IMR-90 (cell line): ENCODE measurements around the gene COX14. TPM values are rescaled to one million over a fixed set of nuclear protein-coding genes. Genes with fewer than 3 reads are reported as not detected.
A peak's percentile ranks its signal among the peaks of the same experiment; 100 is the strongest.

ENCODE experiments used
- ATAC-seq: fragments of 200-7000 bp; cut with Tn5 transposase; 2 replicates; pipeline ENCODE4 v1.9.1; 2020; ENCODE audit warnings: low read depth, mild to moderate bottlenecking, moderate library complexity
- BruUV-seq: library from RNA; stranded (reverse); fragments of 400-500 nt; replicated peaks from 2 replicates; lab custom pipeline; 2021; lab: Mats Ljungman, UMichigan
- CTCF ChIA-PET: fragments of 300-600 bp; formaldehyde crosslinking; extraction: SDS; loops from one replicate; lab custom pipeline; 2021; ENCODE audit warnings: antibody characterized with exemption; lab: Yijun Ruan, JAX
- POLR2A ChIA-PET: fragments of 300-600 bp; sonication (Branson Sonifier 250); formaldehyde crosslinking; loops from one replicate; lab custom pipeline; 2022; ENCODE audit warnings: antibody characterized with exemption; ENCODE audit not compliant: unreplicated experiment; lab: Charles Lee
- DNase-seq: peaks from one replicate; pipeline ENCODE4 v3.0.0; 2013
- H2AFZ ChIP-seq: replicated peaks from 2 replicates; pipeline ENCODE3; 2013; ENCODE audit warnings: low read length, mild to moderate bottlenecking; ENCODE audit not compliant: poor library complexity
- H2AK5ac ChIP-seq: 2 replicates; pipeline ENCODE4 v1.6.1; 2013; ENCODE audit warnings: low read depth, low read length, inconsistent platforms
- H2AK9ac ChIP-seq: replicated peaks from 2 replicates; pipeline ENCODE3; 2013; ENCODE audit warnings: mild to moderate bottlenecking, low read depth, low read length, moderate library complexity; ENCODE audit not compliant: poor library complexity
- H2BK120ac ChIP-seq: 2 replicates; pipeline ENCODE4 v1.6.1; 2013; ENCODE audit warnings: low read depth, low read length, inconsistent platforms
- H2BK15ac ChIP-seq: 3 replicates; pipeline ENCODE4 v1.6.1; 2013; ENCODE audit warnings: low read depth, low read length, inconsistent platforms
- H2BK20ac ChIP-seq: 2 replicates; pipeline ENCODE4 v1.6.1; 2013; ENCODE audit warnings: low read depth, mild to moderate bottlenecking, inconsistent platforms, low read length, moderate library complexity
- H2BK5ac ChIP-seq: 2 replicates; pipeline ENCODE4 v1.6.1; 2013; ENCODE audit warnings: mild to moderate bottlenecking, low read depth, low read length, inconsistent platforms; ENCODE audit not compliant: poor library complexity, severe bottlenecking
- H3K14ac ChIP-seq: replicated peaks from 2 replicates; pipeline ENCODE4 v1.6.1; 2013; ENCODE audit warnings: low read depth, low read length, inconsistent platforms
- H3K18ac ChIP-seq: 2 replicates; pipeline ENCODE4 v1.6.1; 2013; ENCODE audit warnings: low read depth, low read length, control low read depth
- H3K23ac ChIP-seq: 2 replicates; pipeline ENCODE4 v1.6.1; 2013; ENCODE audit warnings: low read depth, low read length, inconsistent platforms
- H3K27ac ChIP-seq: 2 replicates; pipeline ENCODE4 v1.5.1; 2013; ENCODE audit warnings: mild to moderate bottlenecking, control low read depth, low read length; ENCODE audit not compliant: insufficient read depth
- H3K27me3 ChIP-seq: 2 replicates; pipeline ENCODE4 v1.6.1; 2013; ENCODE audit warnings: low read length; ENCODE audit not compliant: control insufficient read depth, insufficient read depth
- H3K36me3 ChIP-seq: 2 replicates; pipeline ENCODE4 v1.6.1; 2013; ENCODE audit warnings: low read length, mixed read lengths; ENCODE audit not compliant: control insufficient read depth, insufficient read depth
- H3K4ac ChIP-seq: 2 replicates; pipeline ENCODE4 v1.6.1; 2013; ENCODE audit warnings: low read depth, low read length, inconsistent platforms
- H3K4me1 ChIP-seq: 2 replicates; pipeline ENCODE4 v1.6.1; 2013; ENCODE audit warnings: low read length, mixed read lengths; ENCODE audit not compliant: control insufficient read depth, insufficient read depth
- H3K4me2 ChIP-seq: 2 replicates; pipeline ENCODE4 v1.6.1; 2013; ENCODE audit warnings: low read depth, mild to moderate bottlenecking, control low read depth, low read length, moderate library complexity
- H3K4me3 ChIP-seq: 2 replicates; pipeline ENCODE4 v1.5.1; 2013; ENCODE audit warnings: low read depth, mild to moderate bottlenecking, control low read depth, low read length, moderate library complexity; ENCODE audit not compliant: insufficient read depth
- H3K56ac ChIP-seq: 2 replicates; pipeline ENCODE4 v1.6.1; 2013; ENCODE audit warnings: low read length, inconsistent platforms; ENCODE audit not compliant: insufficient read depth; ENCODE audit errors: extremely low read depth
- H3K79me1 ChIP-seq, 2 experiments: 2 replicates each; pipeline ENCODE4 v1.6.1; 2013; ENCODE audit warnings: low read length in 2 of 2, inconsistent platforms in 1 of 2, low read depth in 1 of 2
- H3K9ac ChIP-seq: 2 replicates; pipeline ENCODE4 v1.6.1; 2013; ENCODE audit warnings: low read depth, low read length, control low read depth
- H3K9me1 ChIP-seq: 2 replicates; pipeline ENCODE4 v1.6.1; 2013; ENCODE audit warnings: low read length, inconsistent platforms; ENCODE audit not compliant: insufficient read depth
- H3K9me3 ChIP-seq: 2 replicates; pipeline ENCODE4 v1.6.1; 2013; ENCODE audit warnings: low read length; ENCODE audit not compliant: control insufficient read depth, insufficient read depth
- H4K20me1 ChIP-seq: 2 replicates; pipeline ENCODE4 v1.6.1; 2013; ENCODE audit warnings: low read length, inconsistent platforms; ENCODE audit not compliant: insufficient read depth
- H4K5ac ChIP-seq: 2 replicates; pipeline ENCODE4 v1.6.1; 2013; ENCODE audit warnings: mild to moderate bottlenecking, low read depth, low read length, control low read depth
- H4K8ac ChIP-seq, 2 experiments: 2 replicates each; pipeline ENCODE4 v1.6.1; 2013; ENCODE audit warnings: low read depth in 2 of 2, low read length in 2 of 2, control low read depth in 1 of 2, inconsistent platforms in 1 of 2
- H4K91ac ChIP-seq: 2 replicates; pipeline ENCODE4 v1.6.1; 2013; ENCODE audit warnings: low read depth, low read length, inconsistent platforms; ENCODE audit not compliant: insufficient read depth
- BHLHE40 ChIP-seq: fragments of 150-350 bp; IDR thresholded peaks from 2 replicates; pipeline ENCODE4 v1.6.1; 2016; ENCODE audit warnings: mild to moderate bottlenecking, low read depth, low read length
- CEBPB ChIP-seq: IDR thresholded peaks from 2 replicates; pipeline ENCODE4 v1.6.1; 2012; ENCODE audit warnings: low read depth, low read length, improper control_type of control experiment
- CHD1 ChIP-seq: IDR thresholded peaks from 2 replicates; pipeline ENCODE4 v1.6.1; 2012; ENCODE audit warnings: low read depth, low read length, improper control_type of control experiment
- ELK1 ChIP-seq: fragments of 150-350 bp; IDR thresholded peaks from 2 replicates; pipeline ENCODE4 v1.6.1; 2016; ENCODE audit warnings: low read depth, mild to moderate bottlenecking, low read length, moderate library complexity, borderline replicate concordance
- FOS ChIP-seq: fragments of 150-350 bp; IDR thresholded peaks from 2 replicates; pipeline ENCODE4 v1.6.1; 2016; ENCODE audit warnings: low read depth, low read length
- MAFK ChIP-seq: IDR thresholded peaks from 2 replicates; pipeline ENCODE4 v1.6.1; 2012; ENCODE audit warnings: low read depth, low read length, improper control_type of control experiment
- MAZ ChIP-seq: IDR thresholded peaks from 2 replicates; pipeline ENCODE4 v1.6.1; 2012; ENCODE audit warnings: low read depth, mild to moderate bottlenecking, low read length, improper control_type of control experiment, moderate library complexity, borderline replicate concordance
- MXI1 ChIP-seq: IDR thresholded peaks from 2 replicates; pipeline ENCODE4 v1.6.1; 2012; ENCODE audit warnings: low read depth, mild to moderate bottlenecking, low read length, moderate library complexity, borderline replicate concordance
- NFE2L2 ChIP-seq: fragments of 150-350 bp; IDR thresholded peaks from 2 replicates; pipeline ENCODE4 v1.6.1; 2016; ENCODE audit warnings: low read depth, mild to moderate bottlenecking, low read length
- POLR2A ChIP-seq: IDR thresholded peaks from 2 replicates; pipeline ENCODE4 v1.6.1; 2012; ENCODE audit warnings: mild to moderate bottlenecking, low read depth, low read length
- RAD21 ChIP-seq: IDR thresholded peaks from 2 replicates; pipeline ENCODE4 v1.6.1; 2012; ENCODE audit warnings: low read length, improper control_type of control experiment
- RCOR1 ChIP-seq: IDR thresholded peaks from 2 replicates; pipeline ENCODE4 v1.6.1; 2012; ENCODE audit warnings: mild to moderate bottlenecking, low read length, improper control_type of control experiment; ENCODE audit not compliant: insufficient replicate concordance
- RFX5 ChIP-seq: IDR thresholded peaks from 2 replicates; pipeline ENCODE4 v1.8.0; 2012; ENCODE audit warnings: low read depth, mild to moderate bottlenecking, low read length, moderate library complexity
- SMC3 ChIP-seq: fragments of 150-350 bp; IDR thresholded peaks from 2 replicates; pipeline ENCODE4 v1.6.1; 2016; ENCODE audit warnings: low read depth, mild to moderate bottlenecking, antibody characterized with exemption, low read length, moderate library complexity
- WGBS, 2 experiments: methylation state at CpG; one replicate each; pipeline versions ENCODE4 v1.1.5 to v1.1.7; 2013; ENCODE audit warnings: missing lambda C conversion rate in 2 of 2; ENCODE audit not compliant: insufficient read length in 1 of 2; ENCODE audit errors: extremely low coverage in 2 of 2; 5-methylcytosine and 5-hydroxymethylcytosine counted together
- dilution Hi-C: fragments of 300-500 bp; cut with HindIII; formaldehyde crosslinking; loops from one replicate; pipeline ENCODE4 v1.14.3; 2018; ENCODE audit warnings: low sequenced_read_pairs; ENCODE audit not compliant: unreplicated experiment
- in situ Hi-C: fragments of 300-500 bp; cut with MboI; formaldehyde crosslinking; loops from 3 replicates; pipeline ENCODE4 v1.14.3; 2019; ENCODE audit warnings: low sequenced_read_pairs, inconsistent platforms, mixed read lengths
- intact Hi-C: fragments of 100-400 bp; cut with micrococcal nuclease; formaldehyde crosslinking; loops from 2 replicates; pipeline ENCODE4 v1.10.0; 2022
- polyA plus RNA-seq, 3 experiments: library from polyadenylated mRNA; depleted of rRNA; stranded (reverse); fragments of >200 nt; gene quantifications; 2 replicates each; pipeline ENCODE4 v1.2.3, GENCODE V29; 2012; ENCODE audit warnings: low replicate concordance in 1 of 3
- total RNA-seq: library from RNA; depleted of rRNA; stranded (reverse); fragments of >200 nt; gene quantifications from 2 replicates; pipeline ENCODE4 v1.2.3, GENCODE V29; 2012
- TF ChIP-seq, protein P1 (sequence below): fragments of 150-350 bp; IDR thresholded peaks from 2 replicates; pipeline ENCODE4 v1.6.1; 2017; ENCODE audit warnings: mild to moderate bottlenecking, antibody characterized with exemption, low read length, low read depth
- TF ChIP-seq, protein P2 (sequence below): conservative IDR thresholded peaks from 2 replicates; pipeline ENCODE4 v1.5.1; 2012; ENCODE audit warnings: mild to moderate bottlenecking, low read depth, low read length, improper control_type of control experiment

Gene COX14
- total and polyA plus RNA-seq, 2 of the 4 experiments (the other 2 are of a cell fraction), result 30.8 to 81.8 TPM

DNA sequence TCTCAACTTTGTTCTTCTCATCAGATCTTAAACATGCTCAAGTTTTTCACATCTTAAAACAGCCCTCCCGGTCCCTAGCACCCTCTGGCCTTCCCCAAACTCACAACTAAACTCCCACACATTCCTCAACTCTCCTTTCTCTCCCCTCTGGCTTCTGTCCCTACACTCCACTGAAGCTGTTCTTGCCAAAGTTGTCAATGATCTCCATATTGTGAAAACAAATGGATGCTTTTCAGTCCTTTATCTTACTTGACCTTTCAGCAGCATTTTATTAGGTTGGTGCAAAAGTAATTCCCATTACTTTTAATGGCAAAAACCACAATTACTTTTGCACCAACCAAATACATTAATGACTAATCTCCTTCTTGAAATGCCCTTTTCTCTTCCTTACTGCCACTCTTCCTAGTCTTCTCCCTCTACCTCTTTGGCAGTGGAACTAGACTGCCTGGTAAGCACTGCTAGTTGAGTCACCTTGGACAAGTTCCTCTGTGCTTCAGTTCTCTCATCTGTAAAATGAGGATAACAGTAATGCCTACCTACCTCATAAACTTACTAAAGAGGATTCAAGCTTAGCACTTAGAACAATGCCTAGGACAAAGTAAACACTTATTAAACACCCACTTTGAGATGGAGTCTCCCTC is 39.1 kb downstream of the COX14 start:
- Histone ChIP-seq H3K4me2 (no peak overlapping the region), H3K23ac (no peak overlapping the region), H3K9ac (no peak overlapping the region), H2AK5ac (no peak overlapping the region), H3K36me3 (no peaks in the 10 kb centered on the region; the same call in 1 of the 2 replicates), H3K27me3 (no peaks in the 10 kb centered on the region), H4K5ac (no peak overlapping the region), H3K14ac (no peak overlapping the region), H3K27ac (no peak overlapping the region), H4K8ac (no peak overlapping the region), H2BK120ac (no peak overlapping the region), H3K9me1 (no peaks in the 10 kb centered on the region; the same call in none of the 2 replicates), H4K91ac (no peak overlapping the region), H2BK15ac (no peak overlapping the region), H3K79me1 (peaks cover 15 to 75% of the 10 kb centered on the region in 2 experiments), H3K4ac (no peak overlapping the region), H2AFZ (no peak overlapping the region), H3K56ac (no peak overlapping the region), H4K20me1 (peaks cover 17% of the 10 kb centered on the region), H3K18ac (no peak overlapping the region), H3K4me1 (no peaks in the 10 kb centered on the region), H2BK20ac (no peak overlapping the region), H2AK9ac (no peak overlapping the region), H3K9me3 (no peaks in the 10 kb centered on the region), H3K4me3 (no peak overlapping the region), H2BK5ac (no peak overlapping the region)
- in situ Hi-C loops, result no loop called here
- TF ChIP-seq BHLHE40 (no peak), SMC3 (no peak), ELK1 (no peak), NFE2L2 (no peak), RCOR1 (no peak), POLR2A (no peak), RAD21 (no peak), MAFK (no peak), CEBPB (no peak), MAZ (no peak), MXI1 (no peak), FOS (no peak), CHD1 (no peak), RFX5 (no peak)
- TF ChIP-seq, protein P1, sequence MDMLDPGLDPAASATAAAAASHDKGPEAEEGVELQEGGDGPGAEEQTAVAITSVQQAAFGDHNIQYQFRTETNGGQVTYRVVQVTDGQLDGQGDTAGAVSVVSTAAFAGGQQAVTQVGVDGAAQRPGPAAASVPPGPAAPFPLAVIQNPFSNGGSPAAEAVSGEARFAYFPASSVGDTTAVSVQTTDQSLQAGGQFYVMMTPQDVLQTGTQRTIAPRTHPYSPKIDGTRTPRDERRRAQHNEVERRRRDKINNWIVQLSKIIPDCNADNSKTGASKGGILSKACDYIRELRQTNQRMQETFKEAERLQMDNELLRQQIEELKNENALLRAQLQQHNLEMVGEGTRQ, result no peak
- TF ChIP-seq, protein P2, sequence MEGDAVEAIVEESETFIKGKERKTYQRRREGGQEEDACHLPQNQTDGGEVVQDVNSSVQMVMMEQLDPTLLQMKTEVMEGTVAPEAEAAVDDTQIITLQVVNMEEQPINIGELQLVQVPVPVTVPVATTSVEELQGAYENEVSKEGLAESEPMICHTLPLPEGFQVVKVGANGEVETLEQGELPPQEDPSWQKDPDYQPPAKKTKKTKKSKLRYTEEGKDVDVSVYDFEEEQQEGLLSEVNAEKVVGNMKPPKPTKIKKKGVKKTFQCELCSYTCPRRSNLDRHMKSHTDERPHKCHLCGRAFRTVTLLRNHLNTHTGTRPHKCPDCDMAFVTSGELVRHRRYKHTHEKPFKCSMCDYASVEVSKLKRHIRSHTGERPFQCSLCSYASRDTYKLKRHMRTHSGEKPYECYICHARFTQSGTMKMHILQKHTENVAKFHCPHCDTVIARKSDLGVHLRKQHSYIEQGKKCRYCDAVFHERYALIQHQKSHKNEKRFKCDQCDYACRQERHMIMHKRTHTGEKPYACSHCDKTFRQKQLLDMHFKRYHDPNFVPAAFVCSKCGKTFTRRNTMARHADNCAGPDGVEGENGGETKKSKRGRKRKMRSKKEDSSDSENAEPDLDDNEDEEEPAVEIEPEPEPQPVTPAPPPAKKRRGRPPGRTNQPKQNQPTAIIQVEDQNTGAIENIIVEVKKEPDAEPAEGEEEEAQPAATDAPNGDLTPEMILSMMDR, result no peak
- intact Hi-C loops, result no loop called here
- BruUV-seq, result no TSS peak
- 63% methylated on average over 1 of the region's 1 CpG; no CpG with 5 or more reads in 1 of the 2 experiments for WGBS, 2 experiments
- POLR2A ChIA-PET, result no interaction called here
- dilution Hi-C loops, result no loop called here
- CTCF ChIA-PET, result no interaction called here
- DNase-seq (peak; percentile 30), ATAC-seq (0 out of 2 replicates have a peak, but pooled peaks have one; percentile 29)
